WTC11 (cell line): Measurements from ENCODE around the gene WBP1L. TPM values are rescaled to one million over a fixed set of nuclear protein-coding genes. Genes with fewer than 3 reads are reported as not detected.

Experiments used
- ATAC-seq: fragments of 200-7000 bp; cut with Tn5 transposase; 2 replicates; pipeline ENCODE4 v1.10.0; 2021; ENCODE audit warnings: mild to moderate bottlenecking, moderate library complexity
- CTCF ChIA-PET: fragments of 300-600 bp; sonication (Branson Sonifier 250); formaldehyde crosslinking; loops from one replicate; lab custom pipeline; 2021; ENCODE audit warnings: antibody characterized with exemption; lab: Charles Lee
- POLR2A ChIA-PET: fragments of 350-600 bp; sonication (Branson Sonifier 250); formaldehyde crosslinking; loops from one replicate; lab custom pipeline; 2021; ENCODE audit warnings: antibody characterized with exemption; lab: Charles Lee
- DNase-seq: peaks from one replicate; pipeline ENCODE4 v3.0.0; 2021; ENCODE audit warnings: low spot score
- H3K27ac Mint-ChIP-seq: 2 replicates; pipeline ENCODE4 v1.8.0; 2021; ENCODE audit warnings: mixed read lengths
- H3K27me3 Mint-ChIP-seq: 2 replicates; pipeline ENCODE4 v1.8.0; 2021; ENCODE audit warnings: low read depth, mild to moderate bottlenecking, moderate library complexity, mixed read lengths
- H3K36me3 Mint-ChIP-seq: 2 replicates; pipeline ENCODE4 v1.8.0; 2021; ENCODE audit warnings: mixed read lengths
- H3K4me1 Mint-ChIP-seq: 2 replicates; pipeline ENCODE4 v1.8.0; 2022; ENCODE audit warnings: mixed read lengths
- H3K4me3 Mint-ChIP-seq: 2 replicates; pipeline ENCODE4 v1.8.0; 2021; ENCODE audit warnings: mild to moderate bottlenecking, moderate library complexity, mixed read lengths
- H3K9me3 Mint-ChIP-seq: 2 replicates; pipeline ENCODE4 v1.8.0; 2021; ENCODE audit warnings: mixed read lengths
- ATF6 ChIP-seq: sonication (generic); formaldehyde crosslinking; IDR thresholded peaks from 2 replicates; pipeline ENCODE4 v1.8.1; 2023; ENCODE audit warnings: mild to moderate bottlenecking, missing genetic modification reagents
- CBFB ChIP-seq: sonication (generic); formaldehyde crosslinking; IDR thresholded peaks from 2 replicates; pipeline ENCODE4 v1.8.1; 2022; ENCODE audit warnings: mild to moderate bottlenecking, low read depth, missing genetic modification reagents
- CREB1 ChIP-seq: sonication (generic); formaldehyde crosslinking; IDR thresholded peaks from 2 replicates; pipeline ENCODE4 v1.8.0; 2023; ENCODE audit warnings: mild to moderate bottlenecking, missing genetic modification reagents
- ESRRA ChIP-seq: sonication (generic); formaldehyde crosslinking; IDR thresholded peaks from 2 replicates; pipeline ENCODE4 v1.8.1; 2022; ENCODE audit warnings: mild to moderate bottlenecking, missing genetic modification reagents, borderline replicate concordance
- ETV6 ChIP-seq: sonication (generic); formaldehyde crosslinking; IDR thresholded peaks from 2 replicates; pipeline ENCODE4 v1.8.1; 2022; ENCODE audit warnings: mild to moderate bottlenecking, missing genetic modification reagents
- GABPB1 ChIP-seq: sonication (generic); formaldehyde crosslinking; IDR thresholded peaks from 2 replicates; pipeline ENCODE4 v1.8.1; 2023; ENCODE audit warnings: mild to moderate bottlenecking, missing genetic modification reagents
- HMGXB4 ChIP-seq: sonication (generic); formaldehyde crosslinking; IDR thresholded peaks from 2 replicates; pipeline ENCODE4 v1.8.1; 2023; ENCODE audit warnings: mild to moderate bottlenecking, moderate library complexity, missing genetic modification reagents
- IRF2 ChIP-seq: sonication (generic); formaldehyde crosslinking; IDR thresholded peaks from 2 replicates; pipeline ENCODE4 v1.8.0; 2022; ENCODE audit warnings: low read depth, missing genetic modification reagents, borderline replicate concordance
- NFATC4 ChIP-seq: fragments of 250-450 bp; sonication (Bioruptor Pico); IDR thresholded peaks from 2 replicates; pipeline ENCODE4 v1.9.0; 2021; ENCODE audit warnings: mild to moderate bottlenecking
- OVOL2 ChIP-seq: fragments of 250-450 bp; sonication (Bioruptor Pico); IDR thresholded peaks from 2 replicates; pipeline ENCODE4 v1.9.0; 2021; ENCODE audit warnings: mild to moderate bottlenecking, borderline replicate concordance
- RORB ChIP-seq: fragments of 250-450 bp; sonication (Bioruptor Pico); IDR thresholded peaks from 2 replicates; pipeline ENCODE4 v1.9.0; 2021; ENCODE audit warnings: mild to moderate bottlenecking
- SMAD4 ChIP-seq: sonication (generic); formaldehyde crosslinking; IDR thresholded peaks from 2 replicates; pipeline ENCODE4 v1.8.0; 2022; ENCODE audit warnings: mild to moderate bottlenecking, missing genetic modification reagents
- SOX15 ChIP-seq: fragments of 250-450 bp; sonication (Bioruptor Pico); IDR thresholded peaks from 2 replicates; pipeline ENCODE4 v1.9.0; 2021; ENCODE audit warnings: mild to moderate bottlenecking
- TCF7 ChIP-seq: sonication (generic); formaldehyde crosslinking; IDR thresholded peaks from 2 replicates; pipeline ENCODE4 v1.8.0; 2022; ENCODE audit warnings: mild to moderate bottlenecking, low read depth, missing genetic modification reagents, moderate library complexity
- ZNF232 ChIP-seq: sonication (generic); formaldehyde crosslinking; IDR thresholded peaks from 2 replicates; pipeline ENCODE4 v1.8.0; 2022; ENCODE audit warnings: mild to moderate bottlenecking, missing genetic modification reagents
- ZNF281 ChIP-seq: sonication (generic); formaldehyde crosslinking; IDR thresholded peaks from 2 replicates; pipeline ENCODE4 v1.8.0; 2023; ENCODE audit warnings: mild to moderate bottlenecking, missing genetic modification reagents
- ZNF317 ChIP-seq: sonication (generic); formaldehyde crosslinking; IDR thresholded peaks from 2 replicates; pipeline ENCODE4 v1.8.1; 2023; ENCODE audit warnings: low read depth, mild to moderate bottlenecking, moderate library complexity, missing genetic modification reagents, borderline replicate concordance
- ZNF425 ChIP-seq: fragments of 250-450 bp; sonication (Bioruptor Pico); conservative IDR thresholded peaks from 2 replicates; pipeline ENCODE4 v1.9.0; 2021; ENCODE audit warnings: mild to moderate bottlenecking
- ZNF671 ChIP-seq: fragments of 250-450 bp; sonication (Bioruptor Pico); IDR thresholded peaks from 2 replicates; pipeline ENCODE4 v1.8.0; 2021; ENCODE audit warnings: mild to moderate bottlenecking
- total RNA-seq: library from RNA; stranded (reverse); gene quantifications from 3 replicates; pipeline ENCODE4 v1.2.3, GENCODE V29; 2021

WBP1L gene
- total RNA-seq, 1 experiment from 2014 or later: 26.8 TPM

- CTCF ChIA-PET: interaction anchor here (0.7 to 1.0 kb wide), 2 partner anchors 29 to 106 kb away, joined by 3 to 4 read pairs; no protein-coding TSS in a partner anchor
- no peaks in the 10 kb centered on the region for H3K36me3 Mint-ChIP-seq
- H3K4me3 Mint-ChIP-seq: no peak overlapping the region
- DNase-seq (no peak), ATAC-seq (peak; percentile 14)
- H3K27me3 Mint-ChIP-seq: no peaks in the 10 kb centered on the region
- POLR2A ChIA-PET: no interaction called here
- no peaks in the 10 kb centered on the region for H3K9me3 Mint-ChIP-seq
- TF ChIP-seq SOX15 (CRISPR knock-in tag): no peak
- no peak for TF ChIP-seq ZNF281 (CRISPR knock-in tag)
- TF ChIP-seq OVOL2 (CRISPR knock-in tag): no peak
- no peak for TF ChIP-seq TCF7 (CRISPR knock-in tag)
- peaks cover 64% of the 10 kb centered on the region for H3K4me1 Mint-ChIP-seq
- H3K27ac Mint-ChIP-seq: peak overlapping the region; percentile 74
These were observed 37.6 kb downstream of the WBP1L start for GRCh38 chr10:102781090-102781920.

GRCh38 chr10:102781921-102782557, 38.3 kb downstream of the WBP1L start:
- POLR2A ChIA-PET: no interaction called here
- H3K4me1 Mint-ChIP-seq: peaks cover 57% of the 10 kb centered on the region
- H3K9me3 Mint-ChIP-seq: no peaks in the 10 kb centered on the region
- peak overlapping the region; percentile 52; the same call in 1 of the 2 replicates for H3K27ac Mint-ChIP-seq
- H3K36me3 Mint-ChIP-seq: no peaks in the 10 kb centered on the region
- no peaks in the 10 kb centered on the region for H3K27me3 Mint-ChIP-seq
- CTCF ChIA-PET: interaction anchor here (1.0 kb wide), 1 partner anchor 30 kb away, joined by 4 read pairs; no protein-coding TSS in a partner anchor
- DNase-seq (no peak), ATAC-seq (no peak)
- no peak for TF ChIP-seq GABPB1 (CRISPR knock-in tag)
- no peak for TF ChIP-seq CREB1 (CRISPR knock-in tag)
- TF ChIP-seq ZNF425: no peak
- TF ChIP-seq RORB: no peak
- TF ChIP-seq NFATC4 (CRISPR knock-in tag): no peak
- no peak for TF ChIP-seq HMGXB4 (CRISPR knock-in tag)
- no peak for TF ChIP-seq ETV6 (CRISPR knock-in tag)
- TF ChIP-seq ZNF317 (CRISPR knock-in tag): no peak
- TF ChIP-seq SMAD4 (CRISPR knock-in tag): no peak
- no peak for TF ChIP-seq SOX15 (CRISPR knock-in tag)
- TF ChIP-seq ATF6: no peak
- TF ChIP-seq IRF2: no peak
- TF ChIP-seq ESRRA (CRISPR knock-in tag): no peak
- no peak for TF ChIP-seq CBFB (CRISPR knock-in tag)
- TF ChIP-seq ZNF232 (CRISPR knock-in tag): no peak
- no peak for TF ChIP-seq ZNF671 (CRISPR knock-in tag)
- H3K4me3 Mint-ChIP-seq: no peak overlapping the region
